Caco-2 (cell line): ENCODE data around the gene GRM1. TPM values are rescaled to one million over a fixed set of nuclear protein-coding genes. Genes with fewer than 3 reads are reported as not detected.

Source experiments
- BruUV-seq: library from RNA; stranded (reverse); fragments of 400-500 nt; replicated peaks from 2 replicates; lab custom pipeline; 2021; lab: Mats Ljungman, UMichigan
- CTCF ChIA-PET: fragments of 300-600 bp; sonication (Branson Sonifier 250); formaldehyde crosslinking; loops from one replicate; lab custom pipeline; 2022; ENCODE audit warnings: antibody characterized with exemption; lab: Charles Lee
- POLR2A ChIA-PET: fragments of 300-600 bp; sonication (Branson Sonifier 250); formaldehyde crosslinking; loops from one replicate; lab custom pipeline; 2022; ENCODE audit warnings: antibody characterized with exemption; lab: Charles Lee
- DNase-seq, 2 experiments: peaks; one replicate each; pipeline versions ENCODE4 v3.0.0 to v3.0.0-alpha.2; 2020 to 2022
- H3K27me3 ChIP-seq: replicated peaks from 2 replicates; pipeline ENCODE4 v1.6.0; 2011; ENCODE audit warnings: low read length; ENCODE audit not compliant: control insufficient read depth, insufficient read depth
- H3K36me3 ChIP-seq: 2 replicates; pipeline ENCODE4 v1.5.1; 2011; ENCODE audit warnings: low read length; ENCODE audit not compliant: control insufficient read depth, insufficient read depth
- H3K4me1 ChIP-seq: fragments of 250-450 bp; sonication (Bioruptor Pico); 2 replicates; pipeline ENCODE4 v1.5.1; 2020; ENCODE audit warnings: mild to moderate bottlenecking
- H3K4me3 ChIP-seq: 2 replicates; pipeline ENCODE4 v1.5.1; 2011; ENCODE audit warnings: low read depth, mild to moderate bottlenecking, control low read depth, low read length
- H3K9me3 ChIP-seq: fragments of 250-450 bp; sonication (Bioruptor Pico); 2 replicates; pipeline ENCODE4 v1.5.1; 2020; ENCODE audit warnings: mild to moderate bottlenecking, moderate library complexity
- H3K27ac Mint-ChIP-seq: one replicate; pipeline ENCODE4 v1.8.0; 2022; ENCODE audit warnings: mixed read lengths; ENCODE audit not compliant: unreplicated experiment
- H3K27me3 Mint-ChIP-seq: one replicate; pipeline ENCODE4 v1.8.0; 2022; ENCODE audit warnings: mixed read lengths; ENCODE audit not compliant: insufficient read depth, unreplicated experiment
- H3K36me3 Mint-ChIP-seq: one replicate; pipeline ENCODE4 v1.8.0; 2022; ENCODE audit warnings: mild to moderate bottlenecking, mixed read lengths; ENCODE audit not compliant: insufficient read depth, unreplicated experiment
- H3K4me1 Mint-ChIP-seq: one replicate; pipeline ENCODE4 v1.8.0; 2022; ENCODE audit warnings: low read depth, mixed read lengths; ENCODE audit not compliant: unreplicated experiment
- H3K4me3 Mint-ChIP-seq: one replicate; pipeline ENCODE4 v1.8.0; 2022; ENCODE audit warnings: mild to moderate bottlenecking, moderate library complexity, mixed read lengths; ENCODE audit not compliant: unreplicated experiment
- H3K9me3 Mint-ChIP-seq: one replicate; pipeline ENCODE4 v1.8.0; 2022; ENCODE audit warnings: mixed read lengths; ENCODE audit not compliant: unreplicated experiment
- intact Hi-C: fragments of 100-400 bp; cut with micrococcal nuclease; formaldehyde crosslinking; loops from one replicate; pipeline ENCODE4 v1.10.0; 2022; ENCODE audit not compliant: unreplicated experiment
- total RNA-seq: library from RNA; stranded (reverse); gene quantifications from 2 replicates; pipeline ENCODE4 v1.2.3, GENCODE V29; 2022
- TF ChIP-seq, protein P1 (sequence below), 2 experiments: fragments of 200-600 bp in 1 of 2; IDR thresholded peaks; 1 replicate in 1 of 2; 2 replicates in 1 of 2; pipeline versions ENCODE4 v1.5.1 to v1.8.0; 2011 to 2022; ENCODE audit warnings: antibody characterized with exemption in 1 of 2, control low read depth in 1 of 2, inconsistent platforms in 1 of 2, low read depth in 1 of 2, low read length in 1 of 2, mild to moderate bottlenecking in 1 of 2, moderate library complexity in 1 of 2; ENCODE audit not compliant: insufficient read depth in 1 of 2, severe bottlenecking in 1 of 2, unreplicated experiment in 1 of 2

Gene GRM1
- total RNA-seq, 1 experiment from 2014 or later, result not detected

DNA sequence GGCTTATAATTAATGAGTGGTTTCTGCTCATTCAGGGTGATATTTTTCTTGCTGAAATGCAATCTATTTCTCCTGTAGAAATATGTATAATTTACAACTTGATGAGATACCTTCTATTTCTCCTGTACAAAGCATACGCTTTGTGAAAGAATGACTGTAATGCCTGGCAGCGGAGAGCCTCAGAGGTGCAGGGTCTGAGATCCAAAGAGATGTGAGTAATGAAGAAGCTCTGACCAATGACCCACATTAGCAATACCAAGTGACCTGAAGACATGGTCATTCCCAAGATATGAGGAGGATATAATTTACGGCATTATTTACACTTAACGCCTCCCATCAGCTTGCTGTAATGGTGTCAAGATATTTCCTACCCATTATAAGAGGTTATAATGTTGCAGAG is 416.4 kb downstream of the GRM1 start:
- ChIA-PET POLR2A (no interaction called here), CTCF (no interaction called here)
- H3K27ac Mint-ChIP-seq, result no peak overlapping the region
- Histone ChIP-seq H3K27me3 (no peaks in the 10 kb centered on the region), H3K4me3 (no peak overlapping the region), H3K9me3 (no peaks in the 10 kb centered on the region), H3K4me1 (no peaks in the 10 kb centered on the region), H3K36me3 (no peaks in the 10 kb centered on the region)
- peaks cover 8% of the 10 kb centered on the region for H3K27me3 Mint-ChIP-seq
- peaks cover 7% of the 10 kb centered on the region for H3K9me3 Mint-ChIP-seq
- no peak for DNase-seq
- H3K4me3 Mint-ChIP-seq, result no peak overlapping the region
- H3K4me1 Mint-ChIP-seq, result no peaks in the 10 kb centered on the region
- no TSS peak for BruUV-seq
- intact Hi-C loops, result no loop called here
- TF ChIP-seq, protein P1, sequence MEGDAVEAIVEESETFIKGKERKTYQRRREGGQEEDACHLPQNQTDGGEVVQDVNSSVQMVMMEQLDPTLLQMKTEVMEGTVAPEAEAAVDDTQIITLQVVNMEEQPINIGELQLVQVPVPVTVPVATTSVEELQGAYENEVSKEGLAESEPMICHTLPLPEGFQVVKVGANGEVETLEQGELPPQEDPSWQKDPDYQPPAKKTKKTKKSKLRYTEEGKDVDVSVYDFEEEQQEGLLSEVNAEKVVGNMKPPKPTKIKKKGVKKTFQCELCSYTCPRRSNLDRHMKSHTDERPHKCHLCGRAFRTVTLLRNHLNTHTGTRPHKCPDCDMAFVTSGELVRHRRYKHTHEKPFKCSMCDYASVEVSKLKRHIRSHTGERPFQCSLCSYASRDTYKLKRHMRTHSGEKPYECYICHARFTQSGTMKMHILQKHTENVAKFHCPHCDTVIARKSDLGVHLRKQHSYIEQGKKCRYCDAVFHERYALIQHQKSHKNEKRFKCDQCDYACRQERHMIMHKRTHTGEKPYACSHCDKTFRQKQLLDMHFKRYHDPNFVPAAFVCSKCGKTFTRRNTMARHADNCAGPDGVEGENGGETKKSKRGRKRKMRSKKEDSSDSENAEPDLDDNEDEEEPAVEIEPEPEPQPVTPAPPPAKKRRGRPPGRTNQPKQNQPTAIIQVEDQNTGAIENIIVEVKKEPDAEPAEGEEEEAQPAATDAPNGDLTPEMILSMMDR (IDR thresholded peaks at IDR 0.05; ENCODE audit: insufficient read depth in 1 of 2, low read depth in 1 of 2, low read length in 1 of 2, severe bottlenecking in 1 of 2, unreplicated experiment in 1 of 2), result no peak
- H3K36me3 Mint-ChIP-seq, result no peaks in the 10 kb centered on the region

DNA sequence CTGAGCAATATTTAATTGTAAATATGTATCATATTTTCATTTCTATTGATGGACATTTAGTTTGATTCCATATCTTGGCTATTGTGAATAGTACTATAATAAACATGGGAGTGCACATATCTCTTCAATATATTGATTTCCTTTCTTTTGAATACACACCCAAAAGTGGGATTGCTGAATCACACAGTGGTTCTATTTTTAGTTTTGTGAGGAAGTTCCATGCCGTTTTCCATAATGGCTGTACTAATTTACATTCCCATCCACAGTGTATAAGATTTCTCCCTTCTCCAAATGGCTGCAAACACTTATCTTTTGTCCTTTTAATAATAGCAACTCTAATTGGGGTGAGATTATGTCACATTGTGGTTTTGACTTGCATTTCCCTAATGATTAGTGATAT is 428.0 kb downstream of the GRM1 start:
- H3K9me3 Mint-ChIP-seq, result peaks cover 18% of the 10 kb centered on the region
- H3K27ac Mint-ChIP-seq, result no peak overlapping the region
- CTCF ChIA-PET, result no interaction called here
- no peak for DNase-seq
- no peaks in the 10 kb centered on the region for H3K36me3 ChIP-seq
- TF ChIP-seq, protein P1 (IDR thresholded peaks at IDR 0.05; ENCODE audit: insufficient read depth in 1 of 2, low read depth in 1 of 2, low read length in 1 of 2, severe bottlenecking in 1 of 2, unreplicated experiment in 1 of 2), result no peak
- POLR2A ChIA-PET, result no interaction called here
- H3K27me3 Mint-ChIP-seq, result peaks cover 16% of the 10 kb centered on the region
- H3K36me3 Mint-ChIP-seq, result no peaks in the 10 kb centered on the region
- no peak overlapping the region for H3K4me3 Mint-ChIP-seq
- H3K9me3 ChIP-seq, result no peaks in the 10 kb centered on the region
- H3K4me1 ChIP-seq, result no peaks in the 10 kb centered on the region
- no peak overlapping the region for H3K4me3 ChIP-seq
- intact Hi-C loops, result no loop called here
- no peaks in the 10 kb centered on the region for H3K27me3 ChIP-seq
- H3K4me1 Mint-ChIP-seq, result no peaks in the 10 kb centered on the region
- BruUV-seq, result no TSS peak

DNA sequence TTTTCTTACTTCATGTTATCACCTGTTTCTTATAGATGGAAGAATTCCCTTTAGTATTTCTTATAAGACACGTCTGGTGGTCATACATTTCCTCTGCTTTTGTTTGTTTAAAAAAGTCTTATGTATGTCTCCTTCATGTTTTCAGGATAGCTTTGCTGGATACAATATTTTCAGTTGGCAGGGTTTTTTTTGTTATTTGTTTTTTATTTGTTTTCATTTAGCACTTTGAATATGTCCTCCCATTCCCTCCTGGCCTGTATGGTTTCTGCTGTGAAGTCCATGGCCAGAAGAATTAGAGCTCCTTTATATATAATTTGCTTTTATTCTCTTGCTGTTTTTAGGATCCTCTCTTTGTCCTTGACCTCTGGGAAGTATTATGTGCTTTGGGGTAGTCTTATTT is 432.1 kb downstream of the GRM1 start:
- Mint-ChIP-seq H3K4me1 (no peaks in the 10 kb centered on the region), H3K4me3 (no peak overlapping the region), H3K27me3 (peaks cover 3% of the 10 kb centered on the region), H3K27ac (no peak overlapping the region), H3K9me3 (peaks cover 18% of the 10 kb centered on the region), H3K36me3 (no peaks in the 10 kb centered on the region)
- POLR2A ChIA-PET, result no interaction called here
- CTCF ChIA-PET, result no interaction called here
- no TSS peak for BruUV-seq
- no peak overlapping the region for H3K4me3 ChIP-seq
- no peaks in the 10 kb centered on the region for H3K4me1 ChIP-seq
- TF ChIP-seq, protein P1 (IDR thresholded peaks at IDR 0.05; ENCODE audit: insufficient read depth in 1 of 2, low read depth in 1 of 2, low read length in 1 of 2, severe bottlenecking in 1 of 2, unreplicated experiment in 1 of 2), result no peak
- H3K27me3 ChIP-seq, result no peaks in the 10 kb centered on the region
- intact Hi-C loops, result loop anchor here (10.0 kb wide), 1 partner anchor 244 kb away; no protein-coding TSS in a partner anchor
- H3K9me3 ChIP-seq, result no peaks in the 10 kb centered on the region
- no peak for DNase-seq
- no peaks in the 10 kb centered on the region for H3K36me3 ChIP-seq
